ENCODE measurements around the gene CADM4.
"Not testable (repeated sequence)": the region's sequence is repeated elsewhere in the genome, so short reads cannot be mapped to it uniquely, and the experiment has no call there.

Gene CADM4

GRCh38 chr19:43587029-43587428 is 52.6 kb downstream of the CADM4 start:
- not testable (repeated sequence) for DNase-seq (ENCODE audit: low read depth, low spot score)

GRCh38 chr19:43586346-43586745 is 53.3 kb downstream of the CADM4 start:
- DNase-seq (ENCODE audit: low read depth, low spot score), result no peak

DNA sequence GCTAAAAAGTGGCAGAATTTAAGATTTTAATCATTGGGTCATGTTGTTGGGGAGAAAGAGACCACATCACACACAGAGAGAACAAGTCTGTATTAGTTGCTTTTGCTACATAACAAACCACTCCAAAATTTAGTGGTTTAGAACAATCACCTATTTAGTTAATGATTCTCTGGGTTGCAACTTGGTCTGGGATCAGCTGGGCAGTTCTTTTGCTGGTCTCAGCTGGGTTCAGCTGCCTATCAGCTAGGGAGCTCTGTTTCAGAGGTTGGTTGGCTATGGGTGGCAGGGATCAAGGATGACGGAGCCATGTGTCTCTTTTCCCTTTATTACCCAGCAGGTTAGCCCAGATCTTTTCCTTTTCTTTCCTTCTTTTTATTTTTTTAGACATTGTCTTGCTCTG is 55.2 kb downstream of the CADM4 start:
- DNase-seq (ENCODE audit: low read depth, low spot score), result no peak

DNA sequence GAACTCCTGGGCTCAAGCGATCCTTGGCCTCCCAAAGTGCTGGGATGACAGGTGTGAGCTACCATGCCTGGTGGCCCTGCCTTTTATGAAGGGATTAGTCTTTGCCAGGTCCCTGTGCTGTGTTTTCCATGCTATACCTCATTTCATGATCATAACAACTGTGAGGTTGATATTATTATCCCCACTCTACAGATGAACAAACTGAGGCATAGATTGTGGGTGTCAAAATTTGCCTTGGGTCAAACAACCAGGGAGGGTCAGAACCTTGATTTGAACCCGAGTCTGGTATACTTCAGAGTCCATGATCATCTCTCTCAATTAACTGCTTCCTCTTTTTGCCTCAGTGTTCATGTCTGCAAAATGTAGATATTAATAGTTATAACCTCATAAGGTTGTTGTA is 57.2 kb downstream of the CADM4 start:
- DNase-seq (ENCODE audit: low read depth, low spot score), result no peak

- DNase-seq (ENCODE audit: low read depth, low spot score), result no peak
Observed at GRCh38 chr19:43581467-43581866, 58.2 kb downstream of the CADM4 start.

DNA sequence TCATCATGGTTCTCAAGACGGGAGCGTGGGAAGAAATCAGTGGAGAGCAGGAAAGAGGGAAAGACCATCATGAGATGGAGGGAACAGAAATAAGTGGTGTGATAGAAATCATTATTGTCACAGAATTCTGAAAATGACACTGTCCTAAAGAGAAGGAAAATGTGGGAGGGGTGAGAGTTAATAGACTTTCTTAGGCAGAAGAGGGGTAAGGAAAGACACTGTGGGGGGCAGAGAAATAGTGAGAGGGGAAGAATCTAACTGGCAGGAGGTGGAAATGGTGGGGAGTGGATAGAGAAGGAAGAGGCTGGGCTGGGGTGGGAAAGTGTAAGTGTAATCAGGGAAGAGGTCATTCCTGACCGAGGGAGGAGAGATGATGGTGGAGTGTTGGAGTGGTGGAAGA is 60.9 kb downstream of the CADM4 start:
- no peak for DNase-seq (ENCODE audit: low read depth, low spot score)

GRCh38 chr19:43575955-43576878 is 63.4 kb downstream of the CADM4 start:
- no peak for DNase-seq (ENCODE audit: low read depth, low spot score)

- peak; percentile 99 for DNase-seq (ENCODE audit: low read depth, low spot score)
Observed at GRCh38 chr19:43575156-43575950, 64.3 kb downstream of the CADM4 start, which contains the start of the genes PINLYP and XRCC1. TSS of gene PINLYP (plus strand) at chr19:43575801. CDS start at chr19:43577192, 1,391 bp downstream. TSS of gene XRCC1 (minus strand) at chr19:43575527. CDS start at chr19:43575458, 69 bp downstream.

DNA sequence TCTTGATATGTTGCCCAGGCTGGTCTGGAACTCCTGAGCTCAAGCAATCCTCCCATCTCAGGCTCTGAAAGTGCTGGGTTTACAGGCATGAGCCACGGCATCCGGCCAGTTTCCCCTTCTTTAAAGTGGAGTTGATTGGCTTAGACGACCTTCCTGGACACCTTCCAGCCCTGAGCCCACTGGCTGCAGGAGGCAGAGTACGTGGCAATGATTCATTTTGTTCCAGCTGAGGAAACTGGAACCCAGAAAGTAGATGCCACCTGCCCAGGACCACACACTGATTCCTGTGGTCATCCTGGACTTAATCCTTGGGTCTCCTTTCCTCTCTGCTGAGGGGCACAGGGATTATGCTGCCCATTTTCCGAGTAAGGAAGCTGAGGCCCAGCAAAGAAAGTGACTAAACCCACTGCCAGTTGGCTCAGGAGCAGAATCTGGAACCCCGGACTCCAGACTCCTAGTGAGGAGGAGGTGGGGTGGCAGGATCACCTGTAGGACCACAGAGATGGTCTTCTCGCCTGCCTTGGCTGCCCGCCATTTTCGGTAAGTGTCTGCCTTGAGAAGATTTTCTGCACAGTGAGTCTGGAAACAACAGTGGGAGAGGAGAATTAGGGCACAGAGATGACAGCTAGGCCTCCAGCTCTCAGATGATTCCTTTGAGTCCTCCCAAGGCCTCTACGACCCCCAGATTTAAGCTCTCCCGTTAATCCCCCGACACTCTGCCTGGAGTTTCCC is 65.1 kb downstream of the CADM4 start:
- peak; percentile 63 for DNase-seq (ENCODE audit: low read depth, low spot score)
